Type B pancreatic cell (in vitro differentiated cells): Measurements from ENCODE around the gene RDM1. TPM values are rescaled to one million over a fixed set of nuclear protein-coding genes. Genes with fewer than 3 reads are reported as not detected.
A peak's percentile ranks its signal among the peaks of the same experiment; 100 is the strongest.
"Not testable (repeated sequence)": the region's sequence is repeated elsewhere in the genome, so short reads cannot be mapped to it uniquely, and the experiment has no call there.

Source experiments
- DNase-seq: peaks from one replicate; pipeline ENCODE4 v3.0.0; 2021; ENCODE audit warnings: mixed read lengths; ENCODE audit not compliant: unreplicated experiment; ENCODE audit errors: extremely low spot score
- H3K27ac Mint-ChIP-seq: 2 replicates; pipeline ENCODE4 v1.8.0; 2021; ENCODE audit warnings: mild to moderate bottlenecking, mixed read lengths
- H3K27me3 Mint-ChIP-seq: 2 replicates; pipeline ENCODE4 v1.8.0; 2021; ENCODE audit warnings: mixed read lengths
- H3K36me3 Mint-ChIP-seq: 2 replicates; pipeline ENCODE4 v1.8.0; 2021; ENCODE audit warnings: mixed read lengths
- H3K4me1 Mint-ChIP-seq: one replicate; pipeline ENCODE4 v1.8.0; 2021; ENCODE audit warnings: mixed read lengths; ENCODE audit not compliant: unreplicated experiment
- H3K4me3 Mint-ChIP-seq: 2 replicates; pipeline ENCODE4 v1.8.0; 2021; ENCODE audit warnings: mild to moderate bottlenecking, mixed read lengths
- H3K9me3 Mint-ChIP-seq: 2 replicates; pipeline ENCODE4 v1.8.0; 2021; ENCODE audit warnings: mixed read lengths
- CTCF ChIP-seq: fragments of 200-600 bp; sonication (generic); conservative IDR thresholded peaks from 2 replicates; pipeline ENCODE4 v1.5.0; 2021; ENCODE audit warnings: antibody characterized with exemption, mild to moderate bottlenecking
- total RNA-seq: library from RNA; stranded (reverse); gene quantifications from 2 replicates; pipeline ENCODE4 v1.2.1, GENCODE V29; 2021; ENCODE audit warnings: low replicate concordance

Gene RDM1
- total RNA-seq, 1 donor from 2014 or later: 4.4 TPM

- DNase-seq: no peak
- Mint-ChIP-seq H3K36me3 (no peaks in the 10 kb centered on the region), H3K27me3 (peaks cover 3% of the 10 kb centered on the region), H3K4me3 (peak overlapping the region; percentile 21), H3K4me1 (peaks cover 28% of the 10 kb centered on the region), H3K9me3 (peaks cover 8% of the 10 kb centered on the region), H3K27ac (peak overlapping the region; percentile 79)
- TF ChIP-seq CTCF: no peak
These were observed 27.1 kb downstream of the RDM1 start for GRCh38 chr17:35903451-35903850.

GRCh38 chr17:35901631-35902175, 28.9 kb downstream of the RDM1 start:
- Mint-ChIP-seq H3K27me3 (peaks cover 3% of the 10 kb centered on the region), H3K36me3 (no peaks in the 10 kb centered on the region), H3K4me1 (peaks cover 28% of the 10 kb centered on the region), H3K27ac (peak overlapping the region; percentile 70), H3K9me3 (peaks cover 8% of the 10 kb centered on the region), H3K4me3 (no peak overlapping the region)
- no peak for TF ChIP-seq CTCF
- DNase-seq: no peak

- peaks cover 28% of the 10 kb centered on the region for H3K4me1 Mint-ChIP-seq
- H3K36me3 Mint-ChIP-seq: no peaks in the 10 kb centered on the region
- H3K4me3 Mint-ChIP-seq: peak overlapping the region; percentile 34
- peaks cover 8% of the 10 kb centered on the region for H3K9me3 Mint-ChIP-seq
- no peak for TF ChIP-seq CTCF
- peak overlapping the region; percentile 70 for H3K27ac Mint-ChIP-seq
- DNase-seq: no peak
- peaks cover 3% of the 10 kb centered on the region for H3K27me3 Mint-ChIP-seq
These were observed 29.7 kb downstream of the RDM1 start for GRCh38 chr17:35900708-35901480.

GRCh38 chr17:35900280-35900679, 30.3 kb downstream of the RDM1 start:
- Mint-ChIP-seq H3K27me3 (peaks cover 3% of the 10 kb centered on the region), H3K4me1 (peaks cover 28% of the 10 kb centered on the region), H3K4me3 (peak overlapping the region; percentile 34), H3K27ac (peak overlapping the region; percentile 70), H3K9me3 (peaks cover 5% of the 10 kb centered on the region), H3K36me3 (no peaks in the 10 kb centered on the region)
- DNase-seq: no peak
- TF ChIP-seq CTCF: no peak

GRCh38 chr17:35898283-35899070, 32.1 kb downstream of the RDM1 start:
- Mint-ChIP-seq H3K27me3 (peaks cover 3% of the 10 kb centered on the region), H3K4me1 (peaks cover 34% of the 10 kb centered on the region), H3K36me3 (no peaks in the 10 kb centered on the region), H3K4me3 (no peak overlapping the region), H3K27ac (no peak overlapping the region), H3K9me3 (no peaks in the 10 kb centered on the region)
- no peak for TF ChIP-seq CTCF
- DNase-seq: no peak

- H3K9me3 Mint-ChIP-seq, H3K36me3 Mint-ChIP-seq, H3K27me3 Mint-ChIP-seq, H3K4me3 Mint-ChIP-seq, DNase-seq: not testable (repeated sequence)
- H3K27ac Mint-ChIP-seq: peak overlapping the region; percentile 41
- peaks cover 27% of the 10 kb centered on the region for H3K4me1 Mint-ChIP-seq
These were observed 32.8 kb downstream of the RDM1 start for GRCh38 chr17:35897772-35898171.
